Lower leg skin (tissue), 3 donors: ENCODE data around the gene ZRANB3.
"Not testable (repeated sequence)": the region's sequence is repeated elsewhere in the genome, so short reads cannot be mapped to it uniquely, and the experiment has no call there.

Source experiments
- CTCF ChIP-seq, 3 donors: fragments of 450-650 bp; IDR thresholded peaks; one replicate each; pipeline ENCODE4 v1.5.1; 2016; ENCODE audit warnings: antibody characterized with exemption in 3 of 3, mild to moderate bottlenecking in 3 of 3, moderate library complexity in 2 of 3
- POLR2A ChIP-seq, 2 donors: fragments of 450-650 bp; IDR thresholded peaks; one replicate each; pipeline ENCODE4 v1.6.1; 2016 to 2017; ENCODE audit warnings: antibody characterized with exemption in 2 of 2, mild to moderate bottlenecking in 1 of 2, moderate library complexity in 1 of 2

GRCh38 chr2:135498588-135498987, 32.4 kb downstream of the ZRANB3 start:
- TF ChIP-seq CTCF, POLR2A (IDR thresholded peaks at IDR 0.05): not testable (repeated sequence)
